Mesenchymal stem cell (in vitro differentiated cells and primary cell): Measurements from ENCODE around the gene TBCD.

ENCODE experiments used
- DNase-seq: peaks from one replicate; pipeline ENCODE4 v3.0.0-alpha.2; 2013
- H2AFZ ChIP-seq: one replicate; pipeline ENCODE4 v1.6.1; 2013; ENCODE audit warnings: low read depth, mild to moderate bottlenecking, control low read depth, inconsistent platforms, low read length, moderate library complexity
- H2AK5ac ChIP-seq: 2 replicates; pipeline ENCODE4 v1.6.1; 2013; ENCODE audit warnings: low read length, moderate library complexity, mild to moderate bottlenecking, inconsistent platforms; ENCODE audit not compliant: severe bottlenecking
- H2BK120ac ChIP-seq: one replicate; pipeline ENCODE4 v1.6.1; 2013; ENCODE audit warnings: low read depth, mild to moderate bottlenecking, inconsistent platforms, low read length, moderate library complexity
- H2BK12ac ChIP-seq, 2 experiments: one replicate each; pipeline ENCODE4 v1.6.1; 2013; ENCODE audit warnings: inconsistent platforms in 2 of 2, low read length in 2 of 2, mild to moderate bottlenecking in 2 of 2, moderate library complexity in 2 of 2, control low read depth in 1 of 2
- H2BK15ac ChIP-seq: one replicate; pipeline ENCODE4 v1.6.1; 2013; ENCODE audit warnings: mild to moderate bottlenecking, low read depth, inconsistent platforms; ENCODE audit not compliant: poor library complexity, severe bottlenecking
- H2BK5ac ChIP-seq: 2 replicates; pipeline ENCODE4 v1.6.1; 2013; ENCODE audit warnings: low read depth, mild to moderate bottlenecking, low read length, control low read depth, inconsistent platforms; ENCODE audit not compliant: poor library complexity, severe bottlenecking
- H3K14ac ChIP-seq, 2 experiments: one replicate each; pipeline ENCODE4 v1.6.1; 2013; ENCODE audit warnings: inconsistent platforms in 2 of 2, low read length in 2 of 2, control low read depth in 1 of 2, mild to moderate bottlenecking in 1 of 2, moderate library complexity in 1 of 2
- H3K18ac ChIP-seq, 2 experiments: one replicate each; pipeline ENCODE4 v1.6.1; 2013; ENCODE audit warnings: inconsistent platforms in 2 of 2, low read length in 2 of 2, control low read depth in 1 of 2, low read depth in 1 of 2, mild to moderate bottlenecking in 1 of 2
- H3K23ac ChIP-seq, 2 experiments: one replicate each; pipeline ENCODE4 v1.6.1; 2013; ENCODE audit warnings: inconsistent platforms in 2 of 2, low read length in 2 of 2, mild to moderate bottlenecking in 2 of 2, moderate library complexity in 2 of 2, control low read depth in 1 of 2
- H3K27ac ChIP-seq: 2 replicates; pipeline ENCODE4 v1.5.1; 2013; ENCODE audit warnings: mild to moderate bottlenecking, moderate library complexity, low read length, control low read depth, inconsistent platforms; ENCODE audit not compliant: poor library complexity, severe bottlenecking
- H3K27me3 ChIP-seq, 2 experiments: 2 replicates each; pipeline versions ENCODE4 v1.6.1 to v1.7.0; 2013; ENCODE audit warnings: low read length in 2 of 2, mild to moderate bottlenecking in 2 of 2, moderate library complexity in 2 of 2, control low read depth in 1 of 2, inconsistent platforms in 1 of 2; ENCODE audit not compliant: control insufficient read depth in 1 of 2, insufficient read depth in 1 of 2
- H3K36me3 ChIP-seq, 2 experiments: 2 replicates each; pipeline versions ENCODE4 v1.6.1 to v1.7.0; 2013; ENCODE audit warnings: low read length in 2 of 2, control low read depth in 1 of 2, inconsistent platforms in 1 of 2, low read depth in 1 of 2, mild to moderate bottlenecking in 1 of 2; ENCODE audit not compliant: insufficient read depth in 2 of 2, control insufficient read depth in 1 of 2
- H3K4ac ChIP-seq, 2 experiments: one replicate each; pipeline ENCODE4 v1.6.1; 2013; ENCODE audit warnings: inconsistent platforms in 2 of 2, low read length in 2 of 2, mild to moderate bottlenecking in 2 of 2, moderate library complexity in 2 of 2, control low read depth in 1 of 2, low read depth in 1 of 2
- H3K4me1 ChIP-seq: 2 replicates; pipeline ENCODE4 v1.6.1; 2013; ENCODE audit warnings: low read depth, low read length, control low read depth; ENCODE audit not compliant: control insufficient read depth, insufficient read depth
- H3K4me2 ChIP-seq: 2 replicates; pipeline ENCODE4 v1.6.1; 2013; ENCODE audit warnings: low read length, mild to moderate bottlenecking, inconsistent platforms; ENCODE audit not compliant: poor library complexity, severe bottlenecking
- H3K4me3 ChIP-seq, 2 experiments: 2 replicates each; pipeline versions ENCODE4 v1.5.1 to v1.7.0; 2013; ENCODE audit warnings: low read length in 2 of 2, mild to moderate bottlenecking in 2 of 2, control low read depth in 1 of 2, low read depth in 1 of 2; ENCODE audit not compliant: insufficient read depth in 1 of 2
- H3K79me1 ChIP-seq: replicated peaks from 2 replicates; pipeline ENCODE4 v1.6.1; 2013; ENCODE audit warnings: mild to moderate bottlenecking, control low read depth, low read length, inconsistent platforms; ENCODE audit not compliant: poor library complexity, severe bottlenecking
- H3K9ac ChIP-seq: 2 replicates; pipeline ENCODE4 v1.7.0; 2013; ENCODE audit warnings: mild to moderate bottlenecking, low read length, moderate library complexity
- H3K9me3 ChIP-seq: 2 replicates; pipeline ENCODE4 v1.7.0; 2013; ENCODE audit warnings: mild to moderate bottlenecking, low read length; ENCODE audit not compliant: control insufficient read depth
- H4K8ac ChIP-seq: one replicate; pipeline ENCODE4 v1.6.1; 2013; ENCODE audit warnings: inconsistent platforms, mild to moderate bottlenecking, low read length, moderate library complexity
- H4K91ac ChIP-seq: one replicate; pipeline ENCODE4 v1.6.1; 2013; ENCODE audit warnings: mild to moderate bottlenecking, low read length, inconsistent platforms
- WGBS: methylation state at CpG from one replicate; pipeline ENCODE4 v1.1.7; 2013; ENCODE audit warnings: mixed read lengths; 5-methylcytosine and 5-hydroxymethylcytosine counted together

TBCD gene

GRCh38 chr17:82865774-82866395 is 114.0 kb downstream of the TBCD start:
- H3K27me3 ChIP-seq, result no peaks in the 10 kb centered on the region
- no peak overlapping the region for H3K14ac ChIP-seq
- no peak overlapping the region for H2BK15ac ChIP-seq
- peak overlapping the region in 1 of 2 experiments; percentile 85 for H3K18ac ChIP-seq
- peaks cover 9 to 15% of the 10 kb centered on the region in 2 experiments for H3K36me3 ChIP-seq
- H3K9ac ChIP-seq, result peak overlapping the region; percentile 71
- H2BK12ac ChIP-seq, result peak overlapping the region; percentile 63 to 69
- no peak overlapping the region for H3K4me2 ChIP-seq
- peaks cover 25% of the 10 kb centered on the region for H3K79me1 ChIP-seq
- H2AK5ac ChIP-seq, result peak overlapping the region; percentile 46
- H4K91ac ChIP-seq, result peak overlapping the region; percentile 57
- no peak overlapping the region for H4K8ac ChIP-seq
- H3K4ac ChIP-seq, result no peak overlapping the region
- H3K23ac ChIP-seq, result no peak overlapping the region
- no peak for DNase-seq
- H2BK120ac ChIP-seq, result no peak overlapping the region
- H3K4me3 ChIP-seq, result no peak overlapping the region
- WGBS, result 92% methylated on average over 9 of the region's 9 CpGs
- H2AFZ ChIP-seq, result no peak overlapping the region
- no peak overlapping the region for H2BK5ac ChIP-seq
- no peaks in the 10 kb centered on the region for H3K9me3 ChIP-seq
- no peak overlapping the region for H3K27ac ChIP-seq
- H3K4me1 ChIP-seq, result peaks cover 56% of the 10 kb centered on the region

- peak overlapping the region in 1 of 2 experiments; percentile 57 for H3K14ac ChIP-seq
- H3K9me3 ChIP-seq, result no peaks in the 10 kb centered on the region
- H3K4me1 ChIP-seq, result peaks cover 53% of the 10 kb centered on the region
- no peak overlapping the region for H3K23ac ChIP-seq
- peak overlapping the region; percentile 49 for H2BK5ac ChIP-seq
- H3K4ac ChIP-seq, result peak overlapping the region; percentile 85 to 93
- H3K36me3 ChIP-seq, result peaks cover 15 to 23% of the 10 kb centered on the region in 2 experiments
- H2AFZ ChIP-seq, result no peak overlapping the region
- H3K4me2 ChIP-seq, result no peak overlapping the region
- H3K9ac ChIP-seq, result peak overlapping the region; percentile 71
- H3K27ac ChIP-seq, result peak overlapping the region; percentile 18
- WGBS, result 26% methylated on average over 11 of the region's 11 CpGs
- peak overlapping the region; percentile 63 to 91 for H2BK12ac ChIP-seq
- DNase-seq, result peak; percentile 93
- peak overlapping the region; percentile 11 for H2AK5ac ChIP-seq
- H2BK120ac ChIP-seq, result peak overlapping the region; percentile 87
- H3K18ac ChIP-seq, result peak overlapping the region; percentile 85 to 86
- H4K8ac ChIP-seq, result peak overlapping the region; percentile 88
- no peaks in the 10 kb centered on the region for H3K27me3 ChIP-seq
- H2BK15ac ChIP-seq, result peak overlapping the region; percentile 95
- H4K91ac ChIP-seq, result peak overlapping the region; percentile 84
- peaks cover 29% of the 10 kb centered on the region for H3K79me1 ChIP-seq
- no peak overlapping the region for H3K4me3 ChIP-seq
Observed at GRCh38 chr17:82866590-82867191, 114.8 kb downstream of the TBCD start.

- 93% methylated on average over 17 of the region's 18 CpGs for WGBS
- Histone ChIP-seq H4K8ac (peak overlapping the region; percentile 52), H3K23ac (peak overlapping the region in 1 of 2 experiments; percentile 46), H2AK5ac (peak overlapping the region; percentile 36), H3K79me1 (peaks cover 29% of the 10 kb centered on the region), H3K36me3 (peaks cover 25 to 32% of the 10 kb centered on the region in 2 experiments), H3K4me2 (no peak overlapping the region), H3K27ac (no peak overlapping the region), H3K14ac (no peak overlapping the region), H2BK120ac (no peak overlapping the region), H3K4me1 (peaks cover 50% of the 10 kb centered on the region), H2AFZ (no peak overlapping the region), H2BK5ac (no peak overlapping the region), H4K91ac (peak overlapping the region; percentile 85), H3K18ac (peak overlapping the region; percentile 42 to 48), H3K4me3 (no peak overlapping the region), H2BK15ac (no peak overlapping the region), H2BK12ac (peak overlapping the region in 1 of 2 experiments; percentile 14), H3K9me3 (no peaks in the 10 kb centered on the region), H3K9ac (no peak overlapping the region), H3K4ac (peak overlapping the region in 1 of 2 experiments; percentile 20), H3K27me3 (no peaks in the 10 kb centered on the region)
- no peak for DNase-seq
Observed at GRCh38 chr17:82867763-82868325, 116.0 kb downstream of the TBCD start.

- no peak overlapping the region for H2BK12ac ChIP-seq
- H3K4ac ChIP-seq, result no peak overlapping the region
- H3K4me1 ChIP-seq, result peaks cover 41% of the 10 kb centered on the region
- H2AFZ ChIP-seq, result no peak overlapping the region
- no peak overlapping the region for H4K8ac ChIP-seq
- H3K36me3 ChIP-seq, result peaks cover 25 to 40% of the 10 kb centered on the region in 2 experiments
- H3K9ac ChIP-seq, result no peak overlapping the region
- H3K27ac ChIP-seq, result no peak overlapping the region
- H3K18ac ChIP-seq, result no peak overlapping the region
- H4K91ac ChIP-seq, result no peak overlapping the region
- no peaks in the 10 kb centered on the region for H3K9me3 ChIP-seq
- H3K79me1 ChIP-seq, result peaks cover 35% of the 10 kb centered on the region
- H3K4me3 ChIP-seq, result no peak overlapping the region
- no peak overlapping the region for H2BK15ac ChIP-seq
- H3K27me3 ChIP-seq, result no peaks in the 10 kb centered on the region
- no peak overlapping the region for H3K4me2 ChIP-seq
- no peak overlapping the region for H2BK120ac ChIP-seq
- no peak overlapping the region for H3K23ac ChIP-seq
- DNase-seq, result no peak
- H3K14ac ChIP-seq, result no peak overlapping the region
- H2AK5ac ChIP-seq, result no peak overlapping the region
- no peak overlapping the region for H2BK5ac ChIP-seq
- 99% methylated on average over 20 of the region's 21 CpGs for WGBS
Observed at GRCh38 chr17:82868715-82869131, 116.9 kb downstream of the TBCD start.
